ENCODE results near the gene MS4A15. TPM values are rescaled to one million over a fixed set of nuclear protein-coding genes. Genes with fewer than 3 reads are reported as not detected.

The MS4A15 gene
- total and polyA plus RNA-seq, 10 of the 15 experiments (the other 5 are each of a cell fraction or from before 2014, with no cell fraction given) = 0.05 to 0.84 (median 0.45) TPM

- no peak overlapping the region for H3K9ac ChIP-seq (ENCODE audit: control insufficient read depth, insufficient read depth, low read length)
- DNase-seq (ENCODE audit: low read depth, low spot score) = no peak
- no peaks in the 10 kb centered on the region for H4K20me1 ChIP-seq (ENCODE audit: control insufficient read depth, insufficient read depth)
- SMC1A ChIA-PET (ENCODE audit: uncharacterized antibody, unreplicated experiment) = interaction anchor here (1.3 to 1.5 kb wide), 2 partner anchors 22 to 109 kb away, joined by 3 to 5 read pairs; no protein-coding TSS in a partner anchor
- H2AFZ ChIP-seq (ENCODE audit: control insufficient read depth, low read depth, low read length) = no peak overlapping the region
- H3K27ac ChIP-seq (ENCODE audit: control insufficient read depth, insufficient read depth) = no peak overlapping the region
- H3K9me3 ChIP-seq (replicated peaks; ENCODE audit: control insufficient read depth, insufficient read depth, low read length) = peaks cover 6% of the 10 kb centered on the region; the same call in 2 of the 3 replicates
- POLR2A ChIA-PET = no interaction called here
- in situ Hi-C loops (cut with MboI) (no loop called here), intact Hi-C loops (cut with micrococcal nuclease; ENCODE audit: unreplicated experiment) (no loop called here)
- no TSS peak for BruUV-seq (replicated peaks)
- 18% methylated on average over 10 of the region's 10 CpGs for WGBS (ENCODE audit: insufficient coverage, insufficient replicate concordance, low lambda C conversion rate, missing lambda C conversion rate)
- H3K79me2 ChIP-seq (ENCODE audit: control insufficient read depth, insufficient read depth, low read length) = no peaks in the 10 kb centered on the region
- CTCF ChIA-PET = no interaction called here
- H3K4me1 ChIP-seq (ENCODE audit: control insufficient read depth, insufficient read depth, low read length) = no peaks in the 10 kb centered on the region
- no peak for FAIRE-seq
- no peaks in the 10 kb centered on the region for H3K36me3 ChIP-seq (ENCODE audit: control insufficient read depth in 2 of 2, insufficient read depth in 2 of 2, low read length in 1 of 2)
- H3K4me3 ChIP-seq = no peak overlapping the region
- peak; percentile 35; the same call in 1 of the 3 replicates for ATAC-seq
- RAD21 ChIA-PET (ENCODE audit: unreplicated experiment) = no interaction called here
- no peak overlapping the region for H3K4me2 ChIP-seq (ENCODE audit: control insufficient read depth, insufficient read depth)
- no peaks in the 10 kb centered on the region; a peak in 1 of 4 replicates for H3K27me3 ChIP-seq (replicated peaks in 1 of 2; ENCODE audit: control insufficient read depth in 2 of 2, insufficient read depth in 2 of 2, low read length in 1 of 2)
- TF ChIP-seq TCF7 (IDR thresholded peaks at IDR 0.05; ENCODE audit: borderline replicate concordance) = no peak
- TF ChIP-seq FOXK2 (IDR thresholded peaks at IDR 0.05) = no peak
- TF ChIP-seq BCLAF1 (IDR thresholded peaks at IDR 0.05) = no peak
- no peak for TF ChIP-seq RFX5 (IDR thresholded peaks at IDR 0.05; ENCODE audit: low read depth, low read length)
- no peak for TF ChIP-seq ZNF622 (IDR thresholded peaks at IDR 0.05)
- TF ChIP-seq, protein P1, sequence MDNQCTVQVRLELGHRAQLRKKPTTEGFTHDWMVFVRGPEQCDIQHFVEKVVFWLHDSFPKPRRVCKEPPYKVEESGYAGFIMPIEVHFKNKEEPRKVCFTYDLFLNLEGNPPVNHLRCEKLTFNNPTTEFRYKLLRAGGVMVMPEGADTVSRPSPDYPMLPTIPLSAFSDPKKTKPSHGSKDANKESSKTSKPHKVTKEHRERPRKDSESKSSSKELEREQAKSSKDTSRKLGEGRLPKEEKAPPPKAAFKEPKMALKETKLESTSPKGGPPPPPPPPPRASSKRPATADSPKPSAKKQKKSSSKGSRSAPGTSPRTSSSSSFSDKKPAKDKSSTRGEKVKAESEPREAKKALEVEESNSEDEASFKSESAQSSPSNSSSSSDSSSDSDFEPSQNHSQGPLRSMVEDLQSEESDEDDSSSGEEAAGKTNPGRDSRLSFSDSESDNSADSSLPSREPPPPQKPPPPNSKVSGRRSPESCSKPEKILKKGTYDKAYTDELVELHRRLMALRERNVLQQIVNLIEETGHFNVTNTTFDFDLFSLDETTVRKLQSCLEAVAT (IDR thresholded peaks at IDR 0.05) = no peak
- no peak for TF ChIP-seq HCFC1 (IDR thresholded peaks at IDR 0.05; ENCODE audit: low read length)
- no peak for TF ChIP-seq SREBF1 (IDR thresholded peaks at IDR 0.05; ENCODE audit: low read length)
- TF ChIP-seq EGR1 (IDR thresholded peaks at IDR 0.05; ENCODE audit: borderline replicate concordance in 1 of 2, low read depth in 2 of 2, low read length in 2 of 2) = no peak
- TF ChIP-seq, protein P2, sequence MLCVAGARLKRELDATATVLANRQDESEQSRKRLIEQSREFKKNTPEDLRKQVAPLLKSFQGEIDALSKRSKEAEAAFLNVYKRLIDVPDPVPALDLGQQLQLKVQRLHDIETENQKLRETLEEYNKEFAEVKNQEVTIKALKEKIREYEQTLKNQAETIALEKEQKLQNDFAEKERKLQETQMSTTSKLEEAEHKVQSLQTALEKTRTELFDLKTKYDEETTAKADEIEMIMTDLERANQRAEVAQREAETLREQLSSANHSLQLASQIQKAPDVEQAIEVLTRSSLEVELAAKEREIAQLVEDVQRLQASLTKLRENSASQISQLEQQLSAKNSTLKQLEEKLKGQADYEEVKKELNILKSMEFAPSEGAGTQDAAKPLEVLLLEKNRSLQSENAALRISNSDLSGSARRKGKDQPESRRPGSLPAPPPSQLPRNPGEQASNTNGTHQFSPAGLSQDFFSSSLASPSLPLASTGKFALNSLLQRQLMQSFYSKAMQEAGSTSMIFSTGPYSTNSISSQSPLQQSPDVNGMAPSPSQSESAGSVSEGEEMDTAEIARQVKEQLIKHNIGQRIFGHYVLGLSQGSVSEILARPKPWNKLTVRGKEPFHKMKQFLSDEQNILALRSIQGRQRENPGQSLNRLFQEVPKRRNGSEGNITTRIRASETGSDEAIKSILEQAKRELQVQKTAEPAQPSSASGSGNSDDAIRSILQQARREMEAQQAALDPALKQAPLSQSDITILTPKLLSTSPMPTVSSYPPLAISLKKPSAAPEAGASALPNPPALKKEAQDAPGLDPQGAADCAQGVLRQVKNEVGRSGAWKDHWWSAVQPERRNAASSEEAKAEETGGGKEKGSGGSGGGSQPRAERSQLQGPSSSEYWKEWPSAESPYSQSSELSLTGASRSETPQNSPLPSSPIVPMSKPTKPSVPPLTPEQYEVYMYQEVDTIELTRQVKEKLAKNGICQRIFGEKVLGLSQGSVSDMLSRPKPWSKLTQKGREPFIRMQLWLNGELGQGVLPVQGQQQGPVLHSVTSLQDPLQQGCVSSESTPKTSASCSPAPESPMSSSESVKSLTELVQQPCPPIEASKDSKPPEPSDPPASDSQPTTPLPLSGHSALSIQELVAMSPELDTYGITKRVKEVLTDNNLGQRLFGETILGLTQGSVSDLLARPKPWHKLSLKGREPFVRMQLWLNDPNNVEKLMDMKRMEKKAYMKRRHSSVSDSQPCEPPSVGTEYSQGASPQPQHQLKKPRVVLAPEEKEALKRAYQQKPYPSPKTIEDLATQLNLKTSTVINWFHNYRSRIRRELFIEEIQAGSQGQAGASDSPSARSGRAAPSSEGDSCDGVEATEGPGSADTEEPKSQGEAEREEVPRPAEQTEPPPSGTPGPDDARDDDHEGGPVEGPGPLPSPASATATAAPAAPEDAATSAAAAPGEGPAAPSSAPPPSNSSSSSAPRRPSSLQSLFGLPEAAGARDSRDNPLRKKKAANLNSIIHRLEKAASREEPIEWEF (IDR thresholded peaks at IDR 0.05; ENCODE audit: insufficient replicate concordance, low read depth, low read length) = no peak
- no peak for TF ChIP-seq NRF1 (conservative IDR thresholded peaks at IDR 0.05; ENCODE audit: low read depth, low read length)
- no peak for TF ChIP-seq NFYB (IDR thresholded peaks at IDR 0.05; ENCODE audit: insufficient read depth, low read depth, low read length)
- TF ChIP-seq CEBPB (IDR thresholded peaks at IDR 0.05; ENCODE audit: borderline replicate concordance in 1 of 2, low read depth in 2 of 2, low read length in 2 of 2) = no peak
- TF ChIP-seq HDAC6 (IDR thresholded peaks at IDR 0.05; ENCODE audit: unreplicated experiment) = no peak
These were observed 37.9 kb upstream of the MS4A15 start for GRCh38 chr11:60718524-60719316.

Measured in GM12878 (cell line).